Measurements from ENCODE around the gene ODC1.

GRCh38 chr2:10449486-10449831 is 1.3 kb upstream of the ODC1 start:
- TF ChIP-seq, protein P1, sequence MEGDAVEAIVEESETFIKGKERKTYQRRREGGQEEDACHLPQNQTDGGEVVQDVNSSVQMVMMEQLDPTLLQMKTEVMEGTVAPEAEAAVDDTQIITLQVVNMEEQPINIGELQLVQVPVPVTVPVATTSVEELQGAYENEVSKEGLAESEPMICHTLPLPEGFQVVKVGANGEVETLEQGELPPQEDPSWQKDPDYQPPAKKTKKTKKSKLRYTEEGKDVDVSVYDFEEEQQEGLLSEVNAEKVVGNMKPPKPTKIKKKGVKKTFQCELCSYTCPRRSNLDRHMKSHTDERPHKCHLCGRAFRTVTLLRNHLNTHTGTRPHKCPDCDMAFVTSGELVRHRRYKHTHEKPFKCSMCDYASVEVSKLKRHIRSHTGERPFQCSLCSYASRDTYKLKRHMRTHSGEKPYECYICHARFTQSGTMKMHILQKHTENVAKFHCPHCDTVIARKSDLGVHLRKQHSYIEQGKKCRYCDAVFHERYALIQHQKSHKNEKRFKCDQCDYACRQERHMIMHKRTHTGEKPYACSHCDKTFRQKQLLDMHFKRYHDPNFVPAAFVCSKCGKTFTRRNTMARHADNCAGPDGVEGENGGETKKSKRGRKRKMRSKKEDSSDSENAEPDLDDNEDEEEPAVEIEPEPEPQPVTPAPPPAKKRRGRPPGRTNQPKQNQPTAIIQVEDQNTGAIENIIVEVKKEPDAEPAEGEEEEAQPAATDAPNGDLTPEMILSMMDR (conservative IDR thresholded peaks at IDR 0.05): no peak
- no peak for TF ChIP-seq ZFX (IDR thresholded peaks at IDR 0.05)

Measured in C4-2B (cell line).